ENCODE results near the gene FGF2. TPM values are rescaled to one million over a fixed set of nuclear protein-coding genes. Genes with fewer than 3 reads are reported as not detected.
"Not testable (repeated sequence)": the region's sequence is repeated elsewhere in the genome, so short reads cannot be mapped to it uniquely, and the experiment has no call there.

Gene FGF2
- total RNA-seq, 1 experiment from 2014 or later, result 3.8 TPM

GRCh38 chr4:122863639-122864038 is 37.0 kb downstream of the FGF2 start:
- Histone ChIP-seq H4K20me1 (ENCODE audit: insufficient read depth) (no peaks in the 10 kb centered on the region), H3K4me1 (ENCODE audit: control insufficient read depth in 1 of 2, insufficient read depth in 2 of 2, low read length in 2 of 2) (no peaks in the 10 kb centered on the region), H3K9ac (ENCODE audit: low read length) (no peak overlapping the region), H3K4me2 (ENCODE audit: low read length) (no peak overlapping the region), H3K79me2 (ENCODE audit: insufficient read depth, low read length) (no peaks in the 10 kb centered on the region), H3K27ac (ENCODE audit: low read depth, low read length) (no peak overlapping the region), H2AFZ (ENCODE audit: low read depth, low read length, poor library complexity, severe bottlenecking) (no peak overlapping the region), H3K9me2 (ENCODE audit: insufficient read depth) (no peaks in the 10 kb centered on the region), H3K27me3 (ENCODE audit: insufficient read depth, low read length) (no peaks in the 10 kb centered on the region), H3K9me3 (ENCODE audit: control insufficient read depth in 1 of 2, insufficient read depth in 1 of 2, low read depth in 1 of 2, low read length in 2 of 2) (no peaks in the 10 kb centered on the region), H3K36me3 (ENCODE audit: control insufficient read depth in 1 of 2, insufficient read depth in 2 of 2, low read length in 2 of 2) (no peaks in the 10 kb centered on the region), H3K4me3 (replicated peaks in 1 of 2; ENCODE audit: low read depth in 1 of 2, low read length in 2 of 2) (no peak overlapping the region)
- intact Hi-C loops (cut with micrococcal nuclease), result no loop called here
- POLR2A ChIA-PET, result no interaction called here
- RAD21 ChIA-PET (ENCODE audit: low non-redundant PET in 1 of 2, low total read pairs in 2 of 2, uncharacterized antibody in 2 of 2, unreplicated experiment in 2 of 2), result no interaction called here
- CTCF ChIA-PET, result no interaction called here
- no peak for TF ChIP-seq CBX3 (IDR thresholded peaks at IDR 0.05; ENCODE audit: low read depth)
- TF ChIP-seq SP1 (IDR thresholded peaks at IDR 0.05; ENCODE audit: low read depth), result no peak
- TF ChIP-seq SIN3A (IDR thresholded peaks at IDR 0.05; ENCODE audit: low read depth), result no peak
- no peak for TF ChIP-seq ZFX (IDR thresholded peaks at IDR 0.05)
- no peak for TF ChIP-seq FOSL1 (IDR thresholded peaks at IDR 0.05; ENCODE audit: low read depth)
- TF ChIP-seq TCF7L2 (IDR thresholded peaks at IDR 0.05; ENCODE audit: borderline replicate concordance, extremely low read depth, insufficient read depth, insufficient read length), result no peak
- no peak for TF ChIP-seq ELF1 (IDR thresholded peaks at IDR 0.05; ENCODE audit: borderline replicate concordance, low read depth)
- TF ChIP-seq CTCF (IDR thresholded peaks at IDR 0.05 in 2 of 3, conservative IDR thresholded peaks at IDR 0.05 in 1 of 3; ENCODE audit: borderline replicate concordance in 1 of 3, insufficient read depth in 1 of 3, low read depth in 2 of 3, low read length in 2 of 3), result no peak
- no TSS peak for BruUV-seq (replicated peaks)
- ATAC-seq (no peak), DNase-seq (ENCODE audit: low read depth, low spot score) (no peak)

- intact Hi-C loops (cut with micrococcal nuclease), result no loop called here
- TF ChIP-seq CEBPB (IDR thresholded peaks at IDR 0.05; ENCODE audit: low read depth), result no peak
- no peak for TF ChIP-seq ZFX (IDR thresholded peaks at IDR 0.05)
- no peak for TF ChIP-seq JUND (IDR thresholded peaks at IDR 0.05)
- TF ChIP-seq ELF1 (IDR thresholded peaks at IDR 0.05; ENCODE audit: borderline replicate concordance, low read depth), result no peak
- TF ChIP-seq SIN3A (IDR thresholded peaks at IDR 0.05; ENCODE audit: low read depth), result no peak
- no peak for TF ChIP-seq FOSL1 (IDR thresholded peaks at IDR 0.05; ENCODE audit: low read depth)
- Histone ChIP-seq H3K9me2 (ENCODE audit: insufficient read depth) (no peaks in the 10 kb centered on the region), H3K9ac (ENCODE audit: low read length) (no peak overlapping the region), H3K4me2 (ENCODE audit: low read length) (no peak overlapping the region), H3K27ac (ENCODE audit: low read depth, low read length) (no peak overlapping the region), H3K9me3 (ENCODE audit: control insufficient read depth in 1 of 2, insufficient read depth in 1 of 2, low read depth in 1 of 2, low read length in 2 of 2) (no peaks in the 10 kb centered on the region), H3K36me3 (ENCODE audit: control insufficient read depth in 1 of 2, insufficient read depth in 2 of 2, low read length in 2 of 2) (no peaks in the 10 kb centered on the region), H3K4me1 (ENCODE audit: control insufficient read depth in 1 of 2, insufficient read depth in 2 of 2, low read length in 2 of 2) (no peaks in the 10 kb centered on the region), H4K20me1 (ENCODE audit: insufficient read depth) (no peaks in the 10 kb centered on the region), H3K27me3 (ENCODE audit: insufficient read depth, low read length) (no peaks in the 10 kb centered on the region), H2AFZ (ENCODE audit: low read depth, low read length, poor library complexity, severe bottlenecking) (no peak overlapping the region), H3K79me2 (ENCODE audit: insufficient read depth, low read length) (no peaks in the 10 kb centered on the region), H3K4me3 (replicated peaks in 1 of 2; ENCODE audit: low read depth in 1 of 2, low read length in 2 of 2) (no peak overlapping the region)
- ATAC-seq (no peak), DNase-seq (ENCODE audit: low read depth, low spot score) (no peak)
- BruUV-seq (replicated peaks), result no TSS peak
- ChIA-PET POLR2A (no interaction called here), CTCF (no interaction called here), RAD21 (ENCODE audit: low non-redundant PET in 1 of 2, low total read pairs in 2 of 2, uncharacterized antibody in 2 of 2, unreplicated experiment in 2 of 2) (no interaction called here)
Observed at GRCh38 chr4:122865425-122865824, 38.8 kb downstream of the FGF2 start.

- POLR2A ChIA-PET; H3K4me3 ChIP-seq (replicated peaks in 1 of 2; ENCODE audit: low read depth in 1 of 2, low read length in 2 of 2); intact Hi-C loops (cut with micrococcal nuclease); H3K27ac ChIP-seq (ENCODE audit: low read depth, low read length); H2AFZ ChIP-seq (ENCODE audit: low read depth, low read length, poor library complexity, severe bottlenecking); H3K4me2 ChIP-seq (ENCODE audit: low read length); ATAC-seq; DNase-seq (ENCODE audit: low read depth, low spot score); H3K9me2 ChIP-seq (ENCODE audit: insufficient read depth); H3K4me1 ChIP-seq (ENCODE audit: control insufficient read depth in 1 of 2, insufficient read depth in 2 of 2, low read length in 2 of 2); H3K9ac ChIP-seq (ENCODE audit: low read length); H4K20me1 ChIP-seq (ENCODE audit: insufficient read depth); RAD21 ChIA-PET (ENCODE audit: low non-redundant PET in 1 of 2, low total read pairs in 2 of 2, uncharacterized antibody in 2 of 2, unreplicated experiment in 2 of 2); H3K79me2 ChIP-seq (ENCODE audit: insufficient read depth, low read length); CTCF ChIA-PET; H3K9me3 ChIP-seq (ENCODE audit: control insufficient read depth in 1 of 2, insufficient read depth in 1 of 2, low read depth in 1 of 2, low read length in 2 of 2); H3K27me3 ChIP-seq (ENCODE audit: insufficient read depth, low read length); BruUV-seq (replicated peaks); H3K36me3 ChIP-seq (ENCODE audit: control insufficient read depth in 1 of 2, insufficient read depth in 2 of 2, low read length in 2 of 2): not testable (repeated sequence)
Observed at GRCh38 chr4:122868235-122868634, 41.6 kb downstream of the FGF2 start.

Measured in HCT116 (cell line).